Globus pallidus (tissue), 1 donor: Measurements from ENCODE around the gene USP1.

Source experiments
- DNase-seq: peaks from one replicate; pipeline ENCODE4 v3.0.0-alpha.2; 2015; ENCODE audit warnings: low spot score

Gene USP1

GRCh38 chr1:62436466-62437272 lies at the start of gene USP1:
Gene USP1, plus strand, starts transcription at chr1:62437049. Its CDS starts 2,819 bp downstream, at chr1:62439868.
- peak; percentile 97 for DNase-seq

GRCh38 chr1:62389531-62389930 lies 47.3 kb upstream of the USP1 start:
- no peak for DNase-seq

GRCh38 chr1:62390071-62390470 lies 46.8 kb upstream of the USP1 start:
- DNase-seq: no peak

- DNase-seq: no peak
These were observed 45.4 kb upstream of the USP1 start for GRCh38 chr1:62391369-62391971.

- no peak for DNase-seq
These were observed 43.9 kb upstream of the USP1 start for GRCh38 chr1:62392951-62393350.

GRCh38 chr1:62394646-62395045 lies 42.2 kb upstream of the USP1 start:
- DNase-seq: no peak

- peak; percentile 90 for DNase-seq
These were observed 41.6 kb upstream of the USP1 start for GRCh38 chr1:62395291-62395690.

GRCh38 chr1:62396871-62397270 lies 40.0 kb upstream of the USP1 start:
- no peak for DNase-seq

GRCh38 chr1:62397301-62397700 lies 39.5 kb upstream of the USP1 start:
- no peak for DNase-seq

GRCh38 chr1:62398377-62398776 lies 38.5 kb upstream of the USP1 start:
- DNase-seq: no peak

- no peak for DNase-seq
These were observed 35.7 kb upstream of the USP1 start for GRCh38 chr1:62401034-62401760.

- DNase-seq: no peak
These were observed 31.6 kb upstream of the USP1 start for GRCh38 chr1:62405247-62405646.

GRCh38 chr1:62406576-62406975 lies 30.3 kb upstream of the USP1 start:
- no peak for DNase-seq

- DNase-seq: peak; percentile 48
These were observed 29.3 kb upstream of the USP1 start for GRCh38 chr1:62407398-62408009.

- no peak for DNase-seq
These were observed 21.2 kb upstream of the USP1 start for GRCh38 chr1:62415687-62416086.

GRCh38 chr1:62417351-62417999 lies 19.4 kb upstream of the USP1 start:
- no peak for DNase-seq

- DNase-seq: no peak
These were observed 16.6 kb upstream of the USP1 start for GRCh38 chr1:62420214-62420613.

- no peak for DNase-seq
These were observed 13.1 kb upstream of the USP1 start for GRCh38 chr1:62423580-62424242.

GRCh38 chr1:62424411-62424810 lies 12.4 kb upstream of the USP1 start:
- no peak for DNase-seq

- DNase-seq: no peak
These were observed 11.8 kb upstream of the USP1 start for GRCh38 chr1:62425041-62425440.

GRCh38 chr1:62426237-62426636 lies 10.6 kb upstream of the USP1 start:
- DNase-seq: no peak
